Neural cell (in vitro differentiated cells): ENCODE data around the gene CENPX.

ENCODE experiments used
- SMC3 ChIP-seq: fragments of 450-650 bp; conservative IDR thresholded peaks from 2 replicates; pipeline ENCODE4 v1.6.1; 2014; ENCODE audit warnings: antibody characterized with exemption, mild to moderate bottlenecking, moderate library complexity; ENCODE audit not compliant: poor library complexity
- TF ChIP-seq, protein P1 (sequence below): fragments of 450-650 bp; IDR thresholded peaks from 2 replicates; pipeline ENCODE4 v1.5.1; 2014; ENCODE audit warnings: antibody characterized with exemption, mild to moderate bottlenecking, moderate library complexity; ENCODE audit not compliant: poor library complexity, severe bottlenecking

DNA sequence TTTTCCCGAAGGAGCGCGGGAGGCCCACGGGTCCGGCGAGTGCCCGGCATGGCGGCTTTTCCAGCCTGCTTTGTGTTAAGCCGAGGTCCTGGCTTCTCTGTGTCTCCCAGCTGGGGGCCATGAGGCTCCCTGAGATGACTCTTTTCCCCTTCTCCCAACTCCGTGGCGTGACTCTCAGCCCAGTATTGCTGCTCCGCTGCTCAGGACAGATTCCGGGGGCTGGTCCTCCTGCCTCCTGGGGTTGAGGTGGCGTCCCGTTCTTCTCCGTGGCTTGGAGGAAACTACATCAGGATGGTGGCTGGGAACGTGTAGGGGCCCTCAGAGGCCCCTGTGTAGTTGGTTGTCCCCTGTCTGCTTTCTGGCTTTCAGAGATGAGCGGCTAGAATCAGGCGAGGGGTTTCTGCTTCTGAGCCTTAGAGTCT lies 30.0 kb upstream of the CENPX start:
- TF ChIP-seq, protein P1, sequence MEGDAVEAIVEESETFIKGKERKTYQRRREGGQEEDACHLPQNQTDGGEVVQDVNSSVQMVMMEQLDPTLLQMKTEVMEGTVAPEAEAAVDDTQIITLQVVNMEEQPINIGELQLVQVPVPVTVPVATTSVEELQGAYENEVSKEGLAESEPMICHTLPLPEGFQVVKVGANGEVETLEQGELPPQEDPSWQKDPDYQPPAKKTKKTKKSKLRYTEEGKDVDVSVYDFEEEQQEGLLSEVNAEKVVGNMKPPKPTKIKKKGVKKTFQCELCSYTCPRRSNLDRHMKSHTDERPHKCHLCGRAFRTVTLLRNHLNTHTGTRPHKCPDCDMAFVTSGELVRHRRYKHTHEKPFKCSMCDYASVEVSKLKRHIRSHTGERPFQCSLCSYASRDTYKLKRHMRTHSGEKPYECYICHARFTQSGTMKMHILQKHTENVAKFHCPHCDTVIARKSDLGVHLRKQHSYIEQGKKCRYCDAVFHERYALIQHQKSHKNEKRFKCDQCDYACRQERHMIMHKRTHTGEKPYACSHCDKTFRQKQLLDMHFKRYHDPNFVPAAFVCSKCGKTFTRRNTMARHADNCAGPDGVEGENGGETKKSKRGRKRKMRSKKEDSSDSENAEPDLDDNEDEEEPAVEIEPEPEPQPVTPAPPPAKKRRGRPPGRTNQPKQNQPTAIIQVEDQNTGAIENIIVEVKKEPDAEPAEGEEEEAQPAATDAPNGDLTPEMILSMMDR, result no peak
- TF ChIP-seq SMC3, result no peak
